ENCODE data around the gene ZNF385D.
"Not testable (repeated sequence)": the region's sequence is repeated elsewhere in the genome, so short reads cannot be mapped to it uniquely, and the experiment has no call there.

The ZNF385D gene

DNA sequence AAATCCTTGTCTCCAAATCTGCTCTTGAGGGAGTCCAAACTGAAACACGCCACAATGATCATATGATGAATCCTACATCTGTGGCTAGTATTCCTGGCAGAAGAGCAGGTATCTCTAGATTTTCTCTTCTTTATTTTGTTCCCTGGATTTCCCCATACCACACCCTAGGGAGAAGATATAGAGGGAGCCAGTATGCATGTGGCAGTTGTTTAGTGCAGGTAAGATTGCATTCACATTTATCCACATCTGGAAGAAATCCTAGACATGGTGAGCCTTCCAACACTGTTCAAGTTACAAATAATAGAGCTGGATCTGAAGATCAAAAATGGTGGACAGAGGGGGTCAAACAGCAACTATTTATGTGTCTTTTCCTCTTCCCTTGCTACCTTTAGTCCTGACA is 316.7 kb downstream of the ZNF385D start:
- no peak for DNase-seq

GRCh38 chr3:21433751-21434150 is 317.3 kb downstream of the ZNF385D start:
- no peak for DNase-seq

DNA sequence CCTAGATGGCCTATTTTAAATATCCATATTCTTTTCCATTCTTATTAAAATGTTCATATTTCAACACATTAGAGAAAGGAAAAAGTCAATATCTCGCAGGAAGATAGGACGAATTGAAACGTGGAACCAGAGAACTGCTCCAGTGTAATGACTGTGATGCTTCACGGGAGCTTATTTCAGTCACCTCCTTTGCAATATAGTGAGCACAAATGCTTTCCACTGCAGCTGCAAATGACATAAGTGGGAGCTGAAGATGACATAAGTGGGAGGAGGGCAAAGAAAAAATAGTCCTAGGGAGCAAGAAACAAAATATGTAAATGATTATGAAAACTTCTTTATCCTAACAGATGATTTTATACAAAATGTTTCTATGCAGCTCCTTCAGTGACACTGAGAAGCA is 324.1 kb downstream of the ZNF385D start:
- DNase-seq: no peak

GRCh38 chr3:21425715-21426114 is 325.3 kb downstream of the ZNF385D start:
- DNase-seq: no peak

DNA sequence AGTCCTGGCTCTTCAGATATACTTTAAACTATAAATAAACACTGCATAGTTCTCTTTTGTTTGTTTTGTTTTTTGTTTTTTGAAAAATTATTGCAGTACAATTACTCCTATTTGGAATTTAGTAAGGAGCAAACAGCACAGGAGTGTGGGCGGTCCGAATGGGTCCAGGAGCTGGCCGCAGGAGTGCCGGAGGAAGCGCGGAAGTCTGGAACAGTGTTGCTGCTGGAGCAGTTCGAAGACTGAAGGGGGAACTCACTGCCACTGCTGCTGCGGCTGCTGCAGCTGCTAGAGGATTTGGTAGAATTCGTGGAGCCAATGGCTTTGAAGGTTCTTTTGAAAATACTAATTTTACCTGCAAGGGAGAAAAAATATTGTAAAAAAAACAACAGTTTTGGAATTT is 329.9 kb downstream of the ZNF385D start:
- DNase-seq: no peak

DNA sequence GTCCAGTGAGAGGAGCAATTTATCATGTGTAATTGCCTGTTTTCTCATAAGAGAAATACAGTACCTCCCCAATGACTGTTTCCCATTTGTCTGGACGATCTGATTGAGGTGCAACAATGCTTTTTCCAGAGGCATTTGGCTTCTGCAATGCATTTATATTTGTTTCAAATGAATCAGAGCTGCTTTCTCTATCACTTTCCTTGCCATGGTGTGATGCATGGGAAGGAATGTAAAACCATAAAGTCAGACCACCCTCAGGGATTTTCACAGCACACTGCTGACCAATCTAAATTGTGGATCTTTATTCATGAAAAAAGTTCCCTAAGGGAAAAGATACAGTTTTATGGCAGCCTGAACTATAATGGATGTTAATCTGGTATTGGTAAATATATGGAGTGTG is 333.0 kb downstream of the ZNF385D start:
- DNase-seq: no peak

DNA sequence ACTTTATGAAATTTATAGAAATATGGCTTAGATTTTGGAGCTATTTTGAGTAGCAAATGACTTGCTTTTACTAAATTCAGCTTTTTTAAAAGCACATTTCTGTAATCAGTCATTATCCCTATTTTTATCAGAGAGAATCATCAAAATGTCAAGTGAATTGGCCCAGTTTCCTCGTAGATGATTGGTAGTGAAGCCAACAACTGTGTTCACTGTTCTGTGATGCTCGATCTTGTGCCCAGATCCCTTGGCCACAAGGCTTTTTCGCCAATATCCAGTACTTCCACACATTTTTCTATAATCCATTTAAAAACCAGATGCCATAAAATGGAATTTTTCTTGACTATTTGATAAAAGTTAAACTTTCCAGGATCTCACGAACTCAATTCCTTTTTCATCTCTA is 336.5 kb downstream of the ZNF385D start:
- DNase-seq: no peak

DNA sequence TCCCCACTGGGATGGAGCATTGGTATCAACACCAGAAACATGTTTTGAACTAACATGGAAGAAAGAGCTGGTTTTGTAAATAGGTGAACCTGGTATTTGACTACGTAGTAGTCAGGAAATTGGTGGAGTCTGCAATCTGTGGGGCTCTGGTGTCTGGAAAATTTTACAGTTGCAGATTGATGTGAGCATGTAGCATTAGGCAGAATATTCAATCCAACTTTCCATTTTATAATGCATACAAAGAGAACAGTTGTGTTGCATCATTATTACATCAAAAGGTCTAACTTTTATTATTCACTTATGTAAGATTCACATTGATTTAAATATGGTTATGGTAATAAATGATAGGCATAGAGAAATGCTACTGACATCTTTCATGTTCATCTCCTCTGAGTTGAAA is 340.0 kb downstream of the ZNF385D start:
- DNase-seq: no peak

DNA sequence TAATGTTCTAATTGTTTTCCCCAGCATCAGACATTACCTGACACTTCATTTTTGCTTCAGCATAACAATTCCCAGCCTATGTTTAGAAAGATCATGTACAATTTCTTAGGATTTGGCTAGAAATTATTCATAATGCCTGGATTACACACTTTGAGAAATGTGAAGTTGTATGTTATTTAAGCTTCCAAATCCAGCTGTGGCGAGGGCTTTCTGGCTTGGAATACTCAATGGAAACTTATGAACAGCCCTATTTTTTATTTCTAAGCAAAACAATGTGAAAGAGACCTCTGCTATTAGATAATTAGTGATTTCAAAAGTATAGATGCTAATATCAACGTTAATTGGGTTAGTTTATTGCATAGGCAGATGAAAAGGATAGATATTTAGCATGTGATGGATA is 341.6 kb downstream of the ZNF385D start:
- DNase-seq: no peak

- DNase-seq: no peak
Measured at GRCh38 chr3:21407743-21408142, 343.3 kb downstream of the ZNF385D start.

DNA sequence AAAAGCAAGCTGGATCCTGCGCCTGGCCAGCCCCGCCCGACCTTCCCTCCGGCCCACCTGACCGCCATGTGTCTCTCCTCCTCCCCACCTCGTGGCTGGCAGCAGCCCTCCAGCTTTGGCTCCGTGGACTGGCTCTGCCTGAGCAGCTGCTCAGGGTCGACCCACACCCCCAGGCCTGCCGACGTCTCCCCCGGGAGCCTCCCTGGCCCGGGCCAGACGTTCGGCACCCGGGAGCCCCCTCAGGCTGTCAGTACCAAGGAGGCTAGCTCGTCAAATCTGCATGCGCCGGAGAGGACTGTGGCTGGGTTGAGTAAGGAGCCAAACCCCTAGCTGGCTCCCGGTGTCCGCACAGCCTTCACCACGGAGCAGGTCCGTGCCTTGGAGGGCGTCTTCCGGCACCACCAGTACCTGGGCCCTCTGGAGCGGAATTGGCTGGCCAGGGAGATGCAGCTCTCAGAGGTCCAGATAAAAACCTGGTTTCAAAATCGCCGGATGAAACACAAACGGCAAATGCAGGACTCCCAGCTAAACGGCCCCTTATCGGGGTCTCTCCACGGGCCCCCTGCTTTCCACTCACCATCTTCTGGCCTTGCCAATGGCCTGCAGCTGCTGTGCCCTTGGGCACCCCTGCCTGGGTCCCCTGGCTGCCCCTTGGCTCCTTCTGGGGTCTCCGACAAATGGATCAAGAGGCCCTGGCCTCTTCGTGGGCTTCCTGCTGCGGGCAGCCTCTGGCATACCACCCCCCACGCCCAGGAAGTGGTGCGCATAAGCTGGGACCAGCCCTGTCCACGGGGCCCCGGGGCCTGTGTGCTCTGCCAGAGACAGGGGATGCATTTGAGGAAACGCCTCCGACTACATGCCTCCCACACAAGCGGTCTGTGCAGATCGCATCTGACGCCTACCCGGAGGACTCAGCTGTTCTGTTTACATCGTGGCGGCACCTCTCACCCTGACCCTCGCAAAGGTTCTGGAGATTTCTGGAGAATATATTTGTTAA is 345.0 kb downstream of the ZNF385D start:
- no peak for DNase-seq

- no peak for DNase-seq
Measured at GRCh38 chr3:21398461-21398860, 352.5 kb downstream of the ZNF385D start.

- no peak for DNase-seq
Measured at GRCh38 chr3:21393683-21394311, 357.2 kb downstream of the ZNF385D start.

- DNase-seq: no peak
Measured at GRCh38 chr3:21392526-21392925, 358.5 kb downstream of the ZNF385D start.

- no peak for DNase-seq
Measured at GRCh38 chr3:21390856-21391255, 360.2 kb downstream of the ZNF385D start.

- no peak for DNase-seq
Measured at GRCh38 chr3:21390136-21390535, 360.9 kb downstream of the ZNF385D start.

GRCh38 chr3:21387142-21387826 is 363.7 kb downstream of the ZNF385D start:
- DNase-seq: not testable (repeated sequence)

GRCh38 chr3:21378036-21378435 is 373.0 kb downstream of the ZNF385D start:
- not testable (repeated sequence) for DNase-seq

DNA sequence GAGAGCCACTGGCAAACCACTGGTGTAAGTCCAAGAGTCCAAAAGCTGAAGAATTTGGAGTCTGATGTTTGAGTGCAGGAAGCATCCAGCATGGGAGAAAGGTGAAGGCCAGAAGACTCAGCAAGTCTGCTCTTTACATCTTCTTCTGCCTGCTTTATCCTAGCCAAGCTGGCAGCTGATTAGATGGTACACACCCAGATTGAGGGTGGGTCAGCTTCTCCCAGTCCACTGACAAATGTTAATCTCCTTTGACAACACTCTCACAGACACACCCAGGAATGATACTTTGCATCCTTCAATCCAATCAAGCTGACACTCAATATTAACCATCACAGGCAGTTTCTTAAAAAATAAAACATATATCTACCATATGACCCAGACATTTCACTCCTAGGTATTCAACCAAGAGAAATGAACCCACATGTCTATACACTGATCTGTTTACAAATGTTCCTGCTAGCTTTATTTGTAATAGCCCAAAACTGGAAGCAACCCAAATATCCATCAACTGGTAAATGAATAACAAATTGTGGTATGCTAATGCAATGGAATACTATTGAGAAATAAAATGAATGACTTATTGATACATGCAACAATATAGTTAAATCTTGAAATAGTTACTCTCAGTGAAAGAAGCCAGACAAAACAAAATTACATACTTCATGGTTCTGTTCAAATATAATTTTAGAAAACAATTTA is 373.8 kb downstream of the ZNF385D start:
- no peak for DNase-seq

DNA sequence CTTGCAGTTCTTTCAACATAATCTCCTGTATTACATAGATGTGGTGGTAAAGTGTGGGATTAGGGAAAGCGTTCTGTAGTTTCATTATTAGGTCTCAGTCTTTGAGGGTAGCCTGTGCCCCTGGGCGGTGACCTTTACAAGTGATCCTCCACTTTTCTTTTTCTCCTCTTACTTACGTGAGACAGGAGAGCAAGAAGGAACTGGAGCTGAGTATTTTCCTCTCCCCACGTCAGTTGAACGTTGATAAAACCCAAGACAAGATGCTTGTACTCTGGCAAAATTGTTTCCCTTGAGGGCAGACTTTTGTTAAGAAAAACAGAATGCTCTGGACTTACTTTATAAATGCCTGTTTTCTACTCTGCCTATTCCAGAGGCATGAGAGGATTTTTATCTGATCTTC is 378.7 kb downstream of the ZNF385D start:
- DNase-seq: no peak

Measured in inflammatory macrophage treated with lipopolysaccharide for 4 hours (primary cell).